Thyroid gland (tissue), 4 donors: ENCODE measurements around the gene BCAS3. TPM values are rescaled to one million over a fixed set of nuclear protein-coding genes. Genes with fewer than 3 reads are reported as not detected.

ENCODE experiments used
- DNase-seq, 2 donors: peaks; one replicate each; pipeline ENCODE4 v3.0.0-alpha.2; 2019
- H3K27ac ChIP-seq, 3 donors: fragments of 200-600 bp; sonication (generic); 1 replicate in 2 of 3; 2 replicates in 1 of 3; pipeline ENCODE4 v1.5.1; 2016 to 2019; ENCODE audit warnings: mild to moderate bottlenecking in 1 of 3, moderate library complexity in 1 of 3
- H3K27me3 ChIP-seq: fragments of 200-600 bp; sonication (generic); one replicate; pipeline ENCODE4 v1.5.1; 2019
- H3K36me3 ChIP-seq, 2 donors: fragments of 200-600 bp; sonication (generic); one replicate each; pipeline ENCODE4 v1.5.1; 2016 to 2019
- H3K4me1 ChIP-seq, 2 donors: fragments of 200-600 bp; sonication (generic); one replicate each; pipeline ENCODE4 v1.5.1; 2017 to 2019
- H3K4me3 ChIP-seq, 3 donors: fragments of 200-600 bp; sonication (generic); replicated peaks in 1 of 3; 1 replicate in 2 of 3; 2 replicates in 1 of 3; pipeline ENCODE4 v1.5.1; 2016; ENCODE audit warnings: mild to moderate bottlenecking in 1 of 3
- H3K9me3 ChIP-seq: fragments of 200-600 bp; sonication (generic); one replicate; pipeline ENCODE4 v1.5.1; 2017
- POLR2A ChIP-seq, 2 donors: fragments of 450-650 bp; IDR thresholded peaks; one replicate each; pipeline ENCODE4 v1.6.1; 2017; ENCODE audit warnings: antibody characterized with exemption in 2 of 2, mild to moderate bottlenecking in 2 of 2, moderate library complexity in 1 of 2
- WGBS, 2 donors: methylation state at CpG; one replicate each; pipeline ENCODE4 v1.1.5; 2017; 5-methylcytosine and 5-hydroxymethylcytosine counted together
- intact Hi-C: fragments of 100-400 bp; cut with DNase I; formaldehyde crosslinking; loops from one replicate; pipeline ENCODE4 v1.15.1; 2023
- total RNA-seq, 4 donors: library from RNA; depleted of rRNA; stranded (reverse); fragments of >200 nt; gene quantifications; one replicate each; pipeline ENCODE4 v1.2.3, GENCODE V29; 2016
- TF ChIP-seq, protein P1 (sequence below), 6 experiments: fragments of 200-600 bp in 3 of 6; fragments of 450-650 bp in 3 of 6; sonication (generic) in 3 of 6; IDR thresholded peaks; one replicate each; pipeline ENCODE4 v1.5.1; 2016 to 2019; ENCODE audit warnings: antibody characterized with exemption in 6 of 6, mild to moderate bottlenecking in 2 of 6, inconsistent platforms in 1 of 6, moderate library complexity in 1 of 6

BCAS3 gene
- total RNA-seq, 4 donors from 2014 or later, result 41.8 to 78.7 (median 51.6) TPM

- WGBS, 2 donors, result 94 to 97% methylated on average over 1 of the region's 1 CpG
- H3K4me1 ChIP-seq, result peaks cover 0 to under 1% of the 10 kb centered on the region in 2 donors
- no peaks in the 10 kb centered on the region for H3K9me3 ChIP-seq
- H3K36me3 ChIP-seq, result no peaks in the 10 kb centered on the region
- no peak overlapping the region for H3K27ac ChIP-seq
- intact Hi-C loops, result no loop called here
- no peaks in the 10 kb centered on the region for H3K27me3 ChIP-seq
- no peak overlapping the region for H3K4me3 ChIP-seq
- TF ChIP-seq POLR2A (IDR thresholded peaks at IDR 0.05), result no peak
- TF ChIP-seq, protein P1, sequence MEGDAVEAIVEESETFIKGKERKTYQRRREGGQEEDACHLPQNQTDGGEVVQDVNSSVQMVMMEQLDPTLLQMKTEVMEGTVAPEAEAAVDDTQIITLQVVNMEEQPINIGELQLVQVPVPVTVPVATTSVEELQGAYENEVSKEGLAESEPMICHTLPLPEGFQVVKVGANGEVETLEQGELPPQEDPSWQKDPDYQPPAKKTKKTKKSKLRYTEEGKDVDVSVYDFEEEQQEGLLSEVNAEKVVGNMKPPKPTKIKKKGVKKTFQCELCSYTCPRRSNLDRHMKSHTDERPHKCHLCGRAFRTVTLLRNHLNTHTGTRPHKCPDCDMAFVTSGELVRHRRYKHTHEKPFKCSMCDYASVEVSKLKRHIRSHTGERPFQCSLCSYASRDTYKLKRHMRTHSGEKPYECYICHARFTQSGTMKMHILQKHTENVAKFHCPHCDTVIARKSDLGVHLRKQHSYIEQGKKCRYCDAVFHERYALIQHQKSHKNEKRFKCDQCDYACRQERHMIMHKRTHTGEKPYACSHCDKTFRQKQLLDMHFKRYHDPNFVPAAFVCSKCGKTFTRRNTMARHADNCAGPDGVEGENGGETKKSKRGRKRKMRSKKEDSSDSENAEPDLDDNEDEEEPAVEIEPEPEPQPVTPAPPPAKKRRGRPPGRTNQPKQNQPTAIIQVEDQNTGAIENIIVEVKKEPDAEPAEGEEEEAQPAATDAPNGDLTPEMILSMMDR (IDR thresholded peaks at IDR 0.05), result no peak
- DNase-seq, result no peak
Measured at GRCh38 chr17:61070649-61071048, 393.0 kb downstream of the BCAS3 start.

GRCh38 chr17:61072648-61073047 lies 395.0 kb downstream of the BCAS3 start:
- no peaks in the 10 kb centered on the region for H3K36me3 ChIP-seq
- no peak overlapping the region for H3K4me3 ChIP-seq
- peaks cover 0 to 6% of the 10 kb centered on the region in 2 donors for H3K4me1 ChIP-seq
- H3K27ac ChIP-seq, result no peak overlapping the region
- 89 to 90% methylated on average over 1 of the region's 1 CpG for WGBS, 2 donors
- H3K27me3 ChIP-seq, result no peaks in the 10 kb centered on the region
- H3K9me3 ChIP-seq, result no peaks in the 10 kb centered on the region
- TF ChIP-seq, protein P1 (IDR thresholded peaks at IDR 0.05), result no peak
- TF ChIP-seq POLR2A (IDR thresholded peaks at IDR 0.05), result no peak
- DNase-seq, result no peak
- intact Hi-C loops, result no loop called here

DNA sequence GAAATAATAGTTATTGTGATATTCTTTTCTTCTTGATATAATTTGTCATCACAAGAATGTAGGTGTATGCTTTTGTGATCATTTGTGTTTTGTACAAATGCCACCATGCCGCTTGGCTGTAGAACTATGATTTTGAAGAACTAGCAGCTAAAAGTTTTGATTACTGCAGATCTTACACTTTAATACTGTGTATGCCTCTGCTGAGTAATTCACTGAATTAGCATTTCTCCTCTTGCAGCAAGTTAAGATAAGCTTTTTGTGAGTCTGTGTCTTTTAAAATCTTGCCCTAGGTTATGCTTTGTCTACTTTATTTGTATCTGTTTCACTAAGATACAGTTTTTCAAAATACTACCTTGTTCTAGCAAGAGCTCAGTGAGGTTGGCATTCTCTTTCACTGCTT lies 395.5 kb downstream of the BCAS3 start:
- H3K4me3 ChIP-seq, result no peak overlapping the region
- no peaks in the 10 kb centered on the region for H3K9me3 ChIP-seq
- no peak for DNase-seq
- intact Hi-C loops, result no loop called here
- no peaks in the 10 kb centered on the region for H3K36me3 ChIP-seq
- H3K27ac ChIP-seq, result no peak overlapping the region
- H3K27me3 ChIP-seq, result no peaks in the 10 kb centered on the region
- peaks cover 0 to 6% of the 10 kb centered on the region in 2 donors for H3K4me1 ChIP-seq
- TF ChIP-seq, protein P1 (IDR thresholded peaks at IDR 0.05), result no peak
- no peak for TF ChIP-seq POLR2A (IDR thresholded peaks at IDR 0.05)
- 94 to 96% methylated on average over 1 of the region's 1 CpG for WGBS, 2 donors

GRCh38 chr17:61073799-61074513 lies 396.3 kb downstream of the BCAS3 start:
- Histone ChIP-seq H3K27ac (no peak overlapping the region), H3K4me1 (peaks cover 0 to 6% of the 10 kb centered on the region in 2 donors), H3K36me3 (no peaks in the 10 kb centered on the region), H3K9me3 (no peaks in the 10 kb centered on the region), H3K4me3 (no peak overlapping the region), H3K27me3 (no peaks in the 10 kb centered on the region)
- TF ChIP-seq, protein P1 (IDR thresholded peaks at IDR 0.05), result no peak
- no peak for TF ChIP-seq POLR2A (IDR thresholded peaks at IDR 0.05)
- WGBS, 2 donors, result 97 to 98% methylated on average over 3 of the region's 3 CpGs
- intact Hi-C loops, result no loop called here
- no peak for DNase-seq

- peaks cover 0 to 6% of the 10 kb centered on the region in 2 donors for H3K4me1 ChIP-seq
- H3K36me3 ChIP-seq, result no peaks in the 10 kb centered on the region
- intact Hi-C loops, result no loop called here
- no peak for TF ChIP-seq POLR2A (IDR thresholded peaks at IDR 0.05)
- TF ChIP-seq, protein P1 (IDR thresholded peaks at IDR 0.05), result no peak
- WGBS, 2 donors, result 97 to 100% methylated on average over 1 of the region's 1 CpG
- H3K27me3 ChIP-seq, result no peaks in the 10 kb centered on the region
- H3K4me3 ChIP-seq, result no peak overlapping the region
- H3K9me3 ChIP-seq, result no peaks in the 10 kb centered on the region
- no peak overlapping the region for H3K27ac ChIP-seq
- DNase-seq, result no peak
Measured at GRCh38 chr17:61075988-61076387, 398.3 kb downstream of the BCAS3 start.
